ENCODE data around the gene DNM2. TPM values are rescaled to one million over a fixed set of nuclear protein-coding genes. Genes with fewer than 3 reads are reported as not detected.
"Not testable (repeated sequence)": the region's sequence is repeated elsewhere in the genome, so short reads cannot be mapped to it uniquely, and the experiment has no call there.

Gene DNM2
- total RNA-seq, 1 donor from 2014 or later = 117 TPM

- H3K4me1 Mint-ChIP-seq = peaks cover 13% of the 10 kb centered on the region
- no peak overlapping the region for H3K4me3 Mint-ChIP-seq
These were observed 27.0 kb downstream of the DNM2 start for GRCh38 chr19:10744801-10745293.

GRCh38 chr19:10746437-10746836 lies 28.6 kb downstream of the DNM2 start:
- peaks cover 17% of the 10 kb centered on the region for H3K4me1 Mint-ChIP-seq
- H3K27ac Mint-ChIP-seq (ENCODE audit: unreplicated experiment); H3K27me3 Mint-ChIP-seq (ENCODE audit: low read depth); H3K4me3 Mint-ChIP-seq; H3K36me3 Mint-ChIP-seq (ENCODE audit: low read depth); DNase-seq (ENCODE audit: low read depth, low spot score); H3K9me3 Mint-ChIP-seq: not testable (repeated sequence)

More at GRCh38 chr19:10744801-10745293, 27.0 kb downstream of the DNM2 start:
- H3K9me3 Mint-ChIP-seq = peaks cover 9% of the 10 kb centered on the region
- no peak for TF ChIP-seq CTCF (conservative IDR thresholded peaks at IDR 0.05)
- H3K27ac Mint-ChIP-seq (ENCODE audit: unreplicated experiment) = peak overlapping the region; percentile 71
- H3K36me3 Mint-ChIP-seq (ENCODE audit: low read depth) = peaks cover 6% of the 10 kb centered on the region
- no peaks in the 10 kb centered on the region for H3K27me3 Mint-ChIP-seq (ENCODE audit: low read depth)
- DNase-seq (ENCODE audit: low read depth, low spot score) = no peak

- no peaks in the 10 kb centered on the region for H3K36me3 Mint-ChIP-seq (ENCODE audit: low read depth)
- peaks cover 17% of the 10 kb centered on the region for H3K4me1 Mint-ChIP-seq
- H3K4me3 Mint-ChIP-seq = no peak overlapping the region
- no peaks in the 10 kb centered on the region for H3K27me3 Mint-ChIP-seq (ENCODE audit: low read depth)
- no peaks in the 10 kb centered on the region for H3K9me3 Mint-ChIP-seq
- DNase-seq (ENCODE audit: low read depth, low spot score) = no peak
- no peak for TF ChIP-seq CTCF (conservative IDR thresholded peaks at IDR 0.05)
- no peak overlapping the region for H3K27ac Mint-ChIP-seq (ENCODE audit: unreplicated experiment)
These were observed 29.4 kb downstream of the DNM2 start for GRCh38 chr19:10747271-10747670.

- Mint-ChIP-seq H3K27ac (ENCODE audit: unreplicated experiment) (peak overlapping the region; percentile 69), H3K4me3 (no peak overlapping the region)
These were observed 29.8 kb downstream of the DNM2 start for GRCh38 chr19:10747674-10748073.

GRCh38 chr19:10748195-10748926 lies 30.5 kb downstream of the DNM2 start:
- H3K9me3 Mint-ChIP-seq = no peaks in the 10 kb centered on the region
- H3K27me3 Mint-ChIP-seq (ENCODE audit: low read depth) = no peaks in the 10 kb centered on the region
- TF ChIP-seq CTCF (conservative IDR thresholded peaks at IDR 0.05) = no peak
- no peak overlapping the region for H3K27ac Mint-ChIP-seq (ENCODE audit: unreplicated experiment)
- no peaks in the 10 kb centered on the region for H3K36me3 Mint-ChIP-seq (ENCODE audit: low read depth)
- no peak for DNase-seq (ENCODE audit: low read depth, low spot score)
- no peak overlapping the region for H3K4me3 Mint-ChIP-seq
- peaks cover 17% of the 10 kb centered on the region for H3K4me1 Mint-ChIP-seq

More at GRCh38 chr19:10747674-10748073, 29.8 kb downstream of the DNM2 start:
- H3K9me3 Mint-ChIP-seq = no peaks in the 10 kb centered on the region
- no peak for DNase-seq (ENCODE audit: low read depth, low spot score)
- H3K27me3 Mint-ChIP-seq (ENCODE audit: low read depth) = no peaks in the 10 kb centered on the region
- TF ChIP-seq CTCF (conservative IDR thresholded peaks at IDR 0.05) = no peak
- peaks cover 17% of the 10 kb centered on the region for H3K4me1 Mint-ChIP-seq
- H3K36me3 Mint-ChIP-seq (ENCODE audit: low read depth) = no peaks in the 10 kb centered on the region

GRCh38 chr19:10748927-10749434 lies 31.1 kb downstream of the DNM2 start:
- no peaks in the 10 kb centered on the region for H3K36me3 Mint-ChIP-seq (ENCODE audit: low read depth)
- no peaks in the 10 kb centered on the region for H3K9me3 Mint-ChIP-seq
- TF ChIP-seq CTCF (conservative IDR thresholded peaks at IDR 0.05) = no peak
- no peak overlapping the region for H3K4me3 Mint-ChIP-seq
- no peak overlapping the region for H3K27ac Mint-ChIP-seq (ENCODE audit: unreplicated experiment)
- no peaks in the 10 kb centered on the region for H3K27me3 Mint-ChIP-seq (ENCODE audit: low read depth)
- H3K4me1 Mint-ChIP-seq = peaks cover 16% of the 10 kb centered on the region
- DNase-seq (ENCODE audit: low read depth, low spot score) = no peak
